ENCODE results near the gene ACSL4.
"Not testable (repeated sequence)": the region's sequence is repeated elsewhere in the genome, so short reads cannot be mapped to it uniquely, and the experiment has no call there.

ACSL4 gene

DNA sequence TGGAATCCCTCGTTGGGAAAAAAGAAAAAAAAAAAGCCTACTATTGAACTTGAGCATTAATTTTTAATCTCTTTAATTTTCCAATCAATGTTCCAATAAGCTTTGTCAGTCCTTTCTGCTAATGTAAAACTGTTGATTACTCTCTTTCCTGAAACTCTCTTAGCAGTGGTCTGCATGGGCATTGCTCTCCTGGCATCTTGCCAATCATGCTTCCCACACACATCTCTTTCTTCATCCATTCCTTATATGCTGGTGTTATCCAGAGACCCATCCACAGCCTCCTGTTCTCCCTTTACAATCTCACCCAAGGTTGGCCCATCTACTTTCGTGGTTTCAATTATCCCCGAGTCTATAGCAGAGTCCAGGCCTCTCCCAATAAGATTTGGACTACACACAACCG is 76.3 kb downstream of the ACSL4 start:
- DNase-seq (ENCODE audit: extremely low read depth, low read depth) = no peak
- H3K4me3 ChIP-seq (replicated peaks; ENCODE audit: low read depth, low read length) = no peak overlapping the region
- TF ChIP-seq, protein P1, sequence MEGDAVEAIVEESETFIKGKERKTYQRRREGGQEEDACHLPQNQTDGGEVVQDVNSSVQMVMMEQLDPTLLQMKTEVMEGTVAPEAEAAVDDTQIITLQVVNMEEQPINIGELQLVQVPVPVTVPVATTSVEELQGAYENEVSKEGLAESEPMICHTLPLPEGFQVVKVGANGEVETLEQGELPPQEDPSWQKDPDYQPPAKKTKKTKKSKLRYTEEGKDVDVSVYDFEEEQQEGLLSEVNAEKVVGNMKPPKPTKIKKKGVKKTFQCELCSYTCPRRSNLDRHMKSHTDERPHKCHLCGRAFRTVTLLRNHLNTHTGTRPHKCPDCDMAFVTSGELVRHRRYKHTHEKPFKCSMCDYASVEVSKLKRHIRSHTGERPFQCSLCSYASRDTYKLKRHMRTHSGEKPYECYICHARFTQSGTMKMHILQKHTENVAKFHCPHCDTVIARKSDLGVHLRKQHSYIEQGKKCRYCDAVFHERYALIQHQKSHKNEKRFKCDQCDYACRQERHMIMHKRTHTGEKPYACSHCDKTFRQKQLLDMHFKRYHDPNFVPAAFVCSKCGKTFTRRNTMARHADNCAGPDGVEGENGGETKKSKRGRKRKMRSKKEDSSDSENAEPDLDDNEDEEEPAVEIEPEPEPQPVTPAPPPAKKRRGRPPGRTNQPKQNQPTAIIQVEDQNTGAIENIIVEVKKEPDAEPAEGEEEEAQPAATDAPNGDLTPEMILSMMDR (IDR thresholded peaks at IDR 0.05; ENCODE audit: low read depth, low read length, missing control alignments) = no peak

- DNase-seq (ENCODE audit: extremely low read depth, low read depth) = no peak
- no peak overlapping the region for H3K4me3 ChIP-seq (replicated peaks; ENCODE audit: low read depth, low read length)
- TF ChIP-seq, protein P1 (IDR thresholded peaks at IDR 0.05; ENCODE audit: low read depth, low read length, missing control alignments) = no peak
Observed at GRCh38 chrX:109655502-109656201, 77.4 kb downstream of the ACSL4 start.

DNA sequence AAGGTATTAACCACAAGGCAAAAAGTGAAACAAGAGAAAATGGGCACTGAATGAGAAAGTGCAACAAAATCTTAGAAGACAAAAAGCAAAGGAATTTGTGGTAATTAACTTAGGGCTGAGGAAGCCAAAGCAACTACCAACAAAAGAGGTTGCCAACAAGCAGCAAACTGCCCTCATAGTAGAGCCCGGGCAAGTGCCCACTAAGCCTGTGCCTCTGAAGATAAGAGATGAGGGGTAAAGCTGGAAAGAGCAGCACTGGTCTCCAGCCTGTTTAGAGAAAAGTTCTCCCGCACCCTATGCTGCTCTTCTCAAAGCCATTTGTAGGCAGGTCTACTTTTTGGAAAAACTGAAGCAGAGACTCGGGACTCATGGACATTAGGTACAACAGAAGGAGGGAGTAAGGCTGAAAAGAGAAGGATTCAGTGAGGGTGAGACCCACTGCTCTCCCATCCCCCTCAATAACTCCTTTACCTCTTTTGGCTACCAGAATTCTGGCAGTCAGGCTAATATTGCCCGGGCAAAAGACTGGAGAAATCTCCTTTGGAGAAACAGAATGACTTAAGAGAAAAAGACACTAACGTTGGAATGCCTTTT is 78.4 kb downstream of the ACSL4 start:
- TF ChIP-seq, protein P1 (IDR thresholded peaks at IDR 0.05; ENCODE audit: low read depth, low read length, missing control alignments) = no peak
- DNase-seq (ENCODE audit: extremely low read depth, low read depth) = no peak
- no peak overlapping the region for H3K4me3 ChIP-seq (replicated peaks; ENCODE audit: low read depth, low read length)

DNA sequence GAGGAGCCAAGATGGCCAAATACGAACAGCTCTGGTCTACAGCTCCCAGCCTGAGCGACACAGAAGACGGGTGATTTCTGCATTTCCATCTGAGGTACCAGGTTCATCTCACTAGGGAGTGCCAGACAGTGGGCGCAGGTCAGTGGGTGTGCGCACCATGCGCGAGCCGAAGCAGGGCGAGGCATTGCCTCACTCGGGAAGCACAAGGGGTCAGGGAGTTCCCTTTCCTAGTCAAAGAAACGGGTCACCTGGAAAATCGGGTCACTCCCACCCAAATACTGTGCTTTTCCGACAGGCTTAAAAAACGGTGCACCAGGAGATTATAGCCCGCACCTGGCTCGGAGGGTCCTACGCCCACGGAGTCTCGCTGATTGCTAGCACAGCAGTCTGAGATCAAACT is 88.4 kb downstream of the ACSL4 start:
- not testable (repeated sequence) for DNase-seq (ENCODE audit: extremely low read depth, low read depth); H3K4me3 ChIP-seq (replicated peaks; ENCODE audit: low read depth, low read length)

- no peak overlapping the region for H3K4me3 ChIP-seq (replicated peaks; ENCODE audit: low read depth, low read length)
- TF ChIP-seq, protein P1 (IDR thresholded peaks at IDR 0.05; ENCODE audit: low read depth, low read length, missing control alignments) = no peak
- no peak for DNase-seq (ENCODE audit: extremely low read depth, low read depth)
Observed at GRCh38 chrX:109643687-109644086, 89.4 kb downstream of the ACSL4 start.

- H3K4me3 ChIP-seq (replicated peaks; ENCODE audit: low read depth, low read length) = no peak overlapping the region
- DNase-seq (ENCODE audit: extremely low read depth, low read depth) = no peak
- TF ChIP-seq, protein P1 (IDR thresholded peaks at IDR 0.05; ENCODE audit: low read depth, low read length, missing control alignments) = no peak
Observed at GRCh38 chrX:109638158-109638557, 94.9 kb downstream of the ACSL4 start.

- DNase-seq (ENCODE audit: extremely low read depth, low read depth); H3K4me3 ChIP-seq (replicated peaks; ENCODE audit: low read depth, low read length): not testable (repeated sequence)
Observed at GRCh38 chrX:109637477-109637876, 95.6 kb downstream of the ACSL4 start.

GRCh38 chrX:109635146-109635545 is 97.9 kb downstream of the ACSL4 start:
- no peak for DNase-seq (ENCODE audit: extremely low read depth, low read depth)
- TF ChIP-seq, protein P1 (IDR thresholded peaks at IDR 0.05; ENCODE audit: low read depth, low read length, missing control alignments) = peak; percentile 47

More at GRCh38 chrX:109635146-109635545, 97.9 kb downstream of the ACSL4 start:
- H3K4me3 ChIP-seq (replicated peaks; ENCODE audit: low read depth, low read length) = no peak overlapping the region
